GM11168 (cell line): ENCODE results near the gene RHCG.

Experiments
- in situ Hi-C: fragments of 300-500 bp; cut with MboI; formaldehyde crosslinking; loops from one replicate; pipeline ENCODE4 v1.12.0; 2022; ENCODE audit warnings: low sequenced_read_pairs; ENCODE audit not compliant: unreplicated experiment

RHCG gene

DNA sequence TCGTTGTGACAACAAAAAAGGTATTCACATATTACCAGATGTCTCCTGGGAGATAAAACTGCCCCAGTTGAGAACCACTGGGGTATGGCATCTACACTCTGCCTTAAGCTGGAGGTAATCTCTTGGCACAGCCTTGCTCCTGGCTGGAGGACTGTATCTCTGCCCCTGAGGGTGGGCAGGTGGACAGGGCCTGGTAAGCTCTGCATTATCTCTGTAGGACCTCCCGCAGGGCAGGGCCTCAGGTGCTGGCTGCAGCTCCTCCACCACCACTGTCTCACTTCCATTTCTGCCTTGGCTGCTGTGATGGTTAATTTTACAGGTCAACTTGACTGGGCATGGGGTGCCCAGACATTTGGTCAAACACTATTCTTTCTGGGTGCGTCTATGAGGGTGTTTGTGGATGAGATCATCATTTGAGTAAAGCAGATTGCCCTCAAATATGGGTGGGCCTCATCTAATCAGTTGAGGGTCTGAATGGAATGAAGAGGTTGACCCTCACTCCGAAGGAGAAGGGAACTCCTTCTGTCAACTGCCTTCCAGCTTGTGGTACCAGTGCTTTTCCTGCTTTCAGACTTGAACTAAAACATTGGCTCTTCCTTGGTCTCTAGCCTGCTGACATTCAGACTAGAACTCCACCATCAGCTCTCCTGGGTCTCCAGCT is 9.8 kb upstream of the RHCG start:
- in situ Hi-C loops = no loop called here

DNA sequence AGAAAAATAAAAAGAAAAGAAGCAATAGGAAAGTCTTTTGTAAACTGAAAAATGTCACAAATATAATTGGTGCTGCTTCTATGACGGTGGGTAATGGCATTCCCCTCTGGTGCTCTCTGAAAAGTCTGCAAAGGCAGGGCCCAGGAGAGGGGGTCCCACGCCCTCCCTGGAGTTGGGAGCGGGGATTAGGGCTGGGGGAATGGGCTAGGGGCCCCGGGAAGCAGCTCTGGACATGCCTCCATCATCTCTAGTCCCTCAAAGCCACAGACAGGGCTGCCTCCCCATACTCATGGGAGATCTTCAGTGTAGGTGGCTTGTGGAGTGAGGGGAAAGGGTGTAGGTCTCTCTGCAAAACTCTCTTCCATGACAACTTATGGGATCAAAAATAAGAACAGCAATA is 7.8 kb upstream of the RHCG start:
- in situ Hi-C loops = no loop called here

DNA sequence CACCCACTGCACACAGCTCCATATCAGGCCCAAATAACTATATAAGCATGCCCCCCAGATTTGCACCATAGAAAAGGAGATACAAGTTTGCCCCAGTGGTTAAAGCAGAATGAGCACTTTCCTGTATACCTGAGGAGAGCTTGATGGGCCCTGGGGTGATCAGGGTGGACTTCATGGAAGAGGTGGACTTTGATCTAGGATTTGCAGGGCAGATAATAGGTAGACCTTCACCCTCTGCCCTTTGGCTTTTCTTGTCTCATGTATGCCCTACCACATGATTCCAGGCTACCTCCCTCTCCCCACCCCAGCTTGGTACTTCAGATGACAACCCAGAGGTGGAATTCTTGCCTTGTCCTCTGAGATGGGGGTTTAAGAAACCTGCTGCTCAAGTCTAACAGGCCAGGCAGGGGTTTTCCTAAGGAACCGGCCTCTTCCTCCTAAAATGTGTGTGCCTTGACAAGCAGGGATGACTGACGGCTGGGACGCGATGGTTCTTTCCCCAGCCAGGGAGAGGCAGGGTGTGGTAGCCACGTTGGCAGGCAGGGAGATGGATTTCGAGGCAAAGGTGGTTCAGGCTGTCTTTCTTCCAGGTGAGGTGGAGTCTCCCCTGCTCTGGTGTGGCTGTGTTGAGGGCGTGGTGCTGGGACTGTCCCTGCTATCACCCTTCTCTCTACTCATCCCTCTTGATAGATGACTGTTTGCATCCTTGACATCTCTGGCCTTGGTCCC is 6.6 kb upstream of the RHCG start:
- in situ Hi-C loops = no loop called here

- in situ Hi-C loops = no loop called here
These were observed 5.3 kb upstream of the RHCG start for GRCh38 chr15:89501646-89502045.

DNA sequence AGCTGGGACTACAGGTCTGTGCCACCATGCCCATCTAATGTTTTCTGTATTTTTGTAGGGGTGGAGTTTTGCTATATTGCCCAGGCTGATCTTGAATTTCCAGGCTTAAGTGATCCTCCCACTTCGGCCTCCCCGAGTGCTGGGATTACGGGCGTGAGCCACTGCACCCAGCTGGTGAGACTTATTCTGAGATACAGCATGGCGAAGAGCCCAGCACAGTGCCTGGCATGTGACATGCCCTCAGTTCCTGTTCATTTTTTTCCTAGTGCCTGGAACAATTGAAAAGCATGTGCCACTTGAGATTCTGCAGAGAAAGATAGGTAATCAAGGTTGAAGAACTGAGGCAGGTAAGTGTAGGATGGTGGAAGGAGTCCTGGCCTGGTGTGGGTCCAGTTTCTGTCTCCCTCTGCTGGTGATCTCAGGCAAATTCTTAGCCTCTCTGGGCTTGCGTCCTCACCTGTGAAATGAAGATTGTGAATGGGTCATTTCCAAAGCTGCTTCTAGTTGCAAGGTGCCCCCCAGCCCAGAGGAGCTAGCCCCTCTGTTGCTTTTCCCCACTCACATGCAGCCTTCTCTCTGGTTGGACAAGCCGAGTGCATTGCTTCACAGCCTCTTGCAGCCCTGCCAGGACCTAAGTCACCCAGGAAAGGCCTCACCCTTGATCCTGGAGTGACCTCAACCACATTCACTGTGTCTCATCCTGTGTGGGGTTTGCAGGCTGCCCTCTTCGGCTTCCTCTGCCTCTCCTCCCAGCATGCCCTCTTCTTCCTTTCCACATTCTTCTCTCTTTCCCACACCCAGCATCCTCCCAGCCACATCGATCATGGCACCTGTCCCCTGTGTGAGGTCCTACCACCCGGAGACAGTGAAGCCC is 4.3 kb upstream of the RHCG start:
- in situ Hi-C loops = no loop called here

- in situ Hi-C loops = no loop called here
These were observed 2.8 kb upstream of the RHCG start for GRCh38 chr15:89499156-89499555.

DNA sequence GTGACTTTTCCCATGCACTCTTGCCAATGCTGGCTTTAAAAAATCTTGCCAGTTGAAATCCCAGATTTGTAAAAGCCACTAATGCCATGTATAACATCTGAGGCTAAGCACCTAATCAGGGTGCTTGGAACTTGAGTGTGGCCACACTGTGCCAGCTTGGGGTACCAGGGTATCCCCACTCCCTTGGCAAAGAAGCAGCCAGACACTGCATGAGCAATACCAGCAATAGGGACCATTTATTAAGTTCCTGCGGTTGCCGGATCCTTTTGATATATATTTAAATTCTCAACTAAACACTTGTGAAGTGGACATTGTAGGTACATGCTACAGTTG is 2.2 kb upstream of the RHCG start:
- in situ Hi-C loops = no loop called here

DNA sequence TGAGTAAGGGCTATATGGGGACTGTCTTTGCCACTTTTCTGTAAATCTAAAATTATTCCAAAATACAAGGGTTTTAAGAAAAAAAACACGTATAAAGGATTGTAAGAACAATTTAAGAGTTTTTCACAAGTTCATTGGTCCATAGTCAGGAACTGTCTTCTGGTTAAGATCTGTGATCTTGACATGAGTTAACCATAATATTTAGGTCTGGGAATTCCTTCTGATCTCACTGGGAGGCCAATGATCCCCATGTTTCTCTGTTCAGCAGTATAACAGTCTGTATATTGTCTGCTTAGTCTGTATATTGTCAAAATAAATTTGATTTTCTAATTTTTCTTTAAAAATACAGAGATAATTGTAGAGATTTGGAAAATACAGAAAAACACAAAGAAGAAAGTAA is 848 bp upstream of the RHCG start:
- in situ Hi-C loops = no loop called here

DNA sequence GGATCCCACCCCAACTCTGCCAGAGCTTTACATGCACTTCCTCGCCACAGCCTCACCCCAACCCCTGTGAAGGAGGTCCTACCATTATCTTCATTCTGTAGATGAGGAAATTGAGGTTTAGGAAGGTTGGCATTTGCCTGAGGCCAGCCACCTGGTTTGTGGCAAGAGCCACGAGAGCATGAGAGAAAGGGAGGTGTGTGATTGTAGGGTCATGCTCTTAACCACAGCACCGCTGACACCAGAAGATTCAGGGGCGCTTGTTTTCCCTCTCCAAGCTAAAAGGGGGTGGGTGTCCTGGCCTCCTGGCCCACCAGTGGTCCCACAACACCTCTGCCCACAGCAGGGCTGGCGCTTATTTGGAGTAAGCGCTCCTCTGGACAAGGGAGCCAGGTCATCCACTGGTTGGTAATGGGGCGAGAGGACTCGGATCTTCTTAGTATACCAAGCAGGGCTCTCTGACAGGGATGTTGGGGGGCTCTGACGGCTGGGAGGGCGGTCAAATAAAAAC is 691 bp downstream of the RHCG start:
- in situ Hi-C loops = no loop called here

- in situ Hi-C loops = no loop called here
These were observed 1.3 kb downstream of the RHCG start for GRCh38 chr15:89494941-89495637.

DNA sequence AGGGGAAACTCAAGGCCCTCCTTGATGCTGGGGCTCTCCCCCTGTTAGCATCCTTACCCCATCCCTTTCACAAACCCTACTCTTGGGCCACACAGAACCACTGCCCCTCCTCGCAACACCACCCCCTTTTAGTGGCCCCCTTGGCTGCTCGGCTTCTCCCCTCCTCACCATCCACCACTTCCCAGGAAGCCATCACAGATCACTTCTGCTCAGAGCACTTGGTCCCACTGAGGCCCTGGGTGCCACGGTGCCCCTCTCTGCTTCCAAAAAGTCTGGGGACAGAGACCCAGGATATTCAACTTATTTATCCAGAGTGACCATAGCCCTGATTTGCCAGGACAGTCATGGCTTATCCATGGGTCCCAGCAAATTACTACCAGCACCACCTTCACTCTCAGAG is 2.4 kb downstream of the RHCG start:
- in situ Hi-C loops = no loop called here

- in situ Hi-C loops = no loop called here
These were observed 3.3 kb downstream of the RHCG start for GRCh38 chr15:89492934-89493631.

DNA sequence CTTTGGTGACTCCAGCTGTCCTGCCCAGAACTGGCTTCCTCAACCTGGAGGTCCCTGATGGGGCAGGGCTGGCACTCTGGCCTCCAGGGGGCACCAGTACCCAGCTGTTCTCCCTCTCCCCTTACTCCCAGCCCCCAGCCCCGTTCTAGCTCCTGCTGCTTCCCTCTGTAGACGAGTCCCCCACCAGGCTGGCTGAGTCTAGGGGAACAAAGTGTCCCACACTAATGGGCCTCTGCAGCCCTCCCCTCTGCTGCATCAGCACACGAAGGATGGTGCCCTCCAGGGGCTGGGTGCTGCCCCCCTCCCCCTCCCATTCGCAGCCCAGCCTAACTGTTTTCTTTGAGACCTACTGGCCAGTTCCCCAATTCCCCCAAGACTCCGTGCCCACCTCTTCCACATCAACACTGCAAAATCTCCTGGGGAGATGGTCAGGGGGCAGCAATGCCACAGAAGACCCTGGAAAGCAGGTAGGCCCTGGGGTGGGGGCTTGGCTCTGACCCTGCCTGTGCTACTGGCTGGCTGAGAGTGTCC is 4.2 kb downstream of the RHCG start:
- in situ Hi-C loops = no loop called here

DNA sequence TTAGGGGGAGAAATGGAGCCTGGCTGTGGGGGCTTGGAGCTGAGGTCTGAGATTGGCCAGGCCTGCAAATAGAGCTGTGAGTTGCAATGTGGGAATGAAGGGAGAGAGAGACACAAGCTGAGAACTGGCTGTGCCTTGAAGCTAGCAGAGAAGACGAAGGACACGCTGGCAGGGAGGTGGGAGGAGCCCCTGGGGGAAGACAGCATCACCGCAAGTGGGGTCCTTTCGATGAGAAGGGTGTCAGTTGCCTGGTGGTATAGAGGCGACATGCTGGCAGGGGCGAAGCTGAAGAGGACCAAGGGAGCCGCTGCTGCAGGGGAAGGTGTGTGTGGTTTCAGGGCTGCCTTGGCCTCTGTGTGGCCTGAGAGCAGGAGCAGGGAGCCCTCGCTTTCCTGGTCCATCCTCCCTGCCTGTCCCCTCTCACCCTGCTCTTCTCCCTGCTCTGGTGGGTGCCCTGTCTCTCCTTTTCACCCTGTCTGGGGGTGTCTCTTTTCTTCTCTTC is 5.5 kb downstream of the RHCG start:
- in situ Hi-C loops = no loop called here

DNA sequence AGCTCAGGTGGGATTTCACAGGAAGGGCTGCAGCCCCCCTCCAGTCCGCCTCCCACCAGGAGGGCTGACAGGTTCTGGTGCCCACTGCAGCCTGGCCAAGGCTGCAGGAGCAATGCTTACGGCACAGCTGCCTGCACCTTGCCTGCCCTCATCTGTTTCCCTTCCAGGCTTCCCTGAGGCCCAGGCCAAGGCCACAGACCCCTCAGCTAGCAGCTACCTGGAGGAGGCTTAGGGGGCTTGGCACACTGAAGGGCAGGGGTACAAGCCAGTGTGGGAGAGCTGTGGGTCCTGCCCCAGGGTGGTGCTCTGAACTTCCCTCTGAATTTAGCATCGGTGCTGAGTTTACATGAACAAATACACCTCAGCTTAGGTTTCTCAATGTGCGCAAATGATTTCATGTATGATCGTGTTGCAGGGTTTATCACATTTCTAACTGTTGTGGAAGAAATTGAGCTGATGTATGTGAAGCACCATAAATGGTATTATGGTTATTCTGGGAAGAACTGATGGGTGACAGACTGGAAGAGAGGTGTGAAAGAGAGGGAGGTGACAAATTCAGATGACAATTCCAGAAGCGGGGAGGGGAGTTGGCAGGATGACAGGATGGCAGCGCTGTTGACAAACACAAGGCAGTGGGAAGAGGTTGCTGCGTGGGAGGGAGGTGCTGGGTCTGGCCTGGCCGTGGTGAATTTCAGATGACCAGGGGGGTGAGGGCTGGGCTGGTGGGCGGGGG is 6.1 kb downstream of the RHCG start:
- in situ Hi-C loops = no loop called here

GRCh38 chr15:89489376-89489775 is 7.0 kb downstream of the RHCG start:
- in situ Hi-C loops = no loop called here

GRCh38 chr15:89487791-89488190 is 8.6 kb downstream of the RHCG start:
- in situ Hi-C loops = no loop called here

DNA sequence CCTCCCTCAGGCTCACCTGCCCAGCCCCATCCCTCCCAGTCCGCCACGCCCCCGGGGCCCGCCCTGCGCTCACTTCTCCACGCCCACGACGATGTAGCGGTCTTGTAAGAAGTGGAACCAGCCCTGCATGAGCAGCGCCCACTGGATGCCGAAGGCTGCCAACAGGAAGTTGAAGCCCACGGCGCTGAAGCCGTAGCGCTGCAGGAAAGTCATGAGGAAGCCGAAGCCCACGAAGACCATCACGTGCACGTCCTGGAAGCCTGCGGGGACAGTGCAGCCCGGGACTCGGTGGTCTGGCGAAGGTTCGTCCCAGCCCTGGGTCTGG is 9.7 kb downstream of the RHCG start:
- in situ Hi-C loops = no loop called here

- in situ Hi-C loops = no loop called here
These were observed 13.3 kb downstream of the RHCG start for GRCh38 chr15:89483079-89483478.
